NT2/D1 (cell line): ENCODE data around the gene CLEC4D.

ENCODE experiments used
- YY1 ChIP-seq: IDR thresholded peaks from 2 replicates; pipeline ENCODE4 v1.6.1; 2011; ENCODE audit not compliant: insufficient read length, insufficient read depth
- ZNF274 ChIP-seq: IDR thresholded peaks from 2 replicates; pipeline ENCODE4 v1.6.1; 2011; ENCODE audit warnings: mild to moderate bottlenecking, low read depth, low read length

DNA sequence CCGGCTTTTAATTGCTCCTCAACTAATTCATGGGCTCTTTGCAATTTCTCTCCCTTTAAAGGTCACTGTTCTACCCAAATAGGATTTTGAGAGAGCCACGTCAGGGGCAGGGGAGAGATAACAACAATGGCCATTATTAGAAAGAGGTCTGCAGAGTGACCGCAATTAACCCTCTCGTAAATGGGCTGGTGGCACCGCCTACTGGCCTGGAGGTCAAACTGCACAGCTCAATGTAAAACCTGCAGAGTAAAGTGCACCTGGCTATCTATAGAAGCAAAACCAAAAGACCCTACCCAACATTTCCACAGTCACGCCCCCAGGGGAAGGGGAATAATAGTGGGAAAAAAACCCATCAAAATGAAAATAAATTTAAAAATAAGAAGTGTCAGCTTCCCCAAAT is 49.0 kb downstream of the CLEC4D start:
- TF ChIP-seq ZNF274: no peak
- no peak for TF ChIP-seq YY1
